Astrocyte of the hippocampus (primary cell): ENCODE results near the gene CHP1.
"Not testable (repeated sequence)": the region's sequence is repeated elsewhere in the genome, so short reads cannot be mapped to it uniquely, and the experiment has no call there.

Source experiments
- DNase-seq: peaks from one replicate; pipeline ENCODE4 v3.0.0; 2011; ENCODE audit warnings: low read depth, low spot score

Gene CHP1

DNA sequence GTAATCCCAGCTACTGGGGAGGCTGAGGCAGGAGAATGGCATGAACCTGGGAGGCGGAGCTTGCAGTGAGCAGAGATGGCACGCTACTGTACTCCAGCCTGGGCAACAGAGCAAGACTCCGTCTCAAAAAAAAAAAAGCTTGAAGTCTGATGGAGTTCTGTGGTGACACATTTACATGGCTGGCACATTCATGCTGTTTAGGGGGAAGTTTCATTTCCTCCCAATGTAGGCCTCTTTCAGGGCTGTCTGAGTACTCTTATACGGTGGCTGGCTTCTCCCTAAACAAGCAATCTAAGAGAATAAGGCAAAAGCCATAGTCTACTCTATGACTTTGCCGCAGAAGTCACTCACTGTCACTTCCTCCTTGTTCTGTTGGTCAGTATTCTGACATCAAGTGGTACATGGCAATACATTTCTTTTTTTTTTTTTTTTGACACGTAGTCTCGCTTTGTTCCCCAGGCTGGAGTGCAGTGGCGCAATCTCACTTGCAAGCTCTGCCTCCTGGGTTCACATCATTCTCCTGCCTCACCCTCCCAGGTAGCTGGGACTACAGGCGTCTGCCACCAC lies 60.1 kb downstream of the CHP1 start:
- no peak for DNase-seq

- no peak for DNase-seq
These were observed 61.5 kb downstream of the CHP1 start for GRCh38 chr15:41292521-41292920.

GRCh38 chr15:41301139-41301538 lies 70.1 kb downstream of the CHP1 start:
- not testable (repeated sequence) for DNase-seq

DNA sequence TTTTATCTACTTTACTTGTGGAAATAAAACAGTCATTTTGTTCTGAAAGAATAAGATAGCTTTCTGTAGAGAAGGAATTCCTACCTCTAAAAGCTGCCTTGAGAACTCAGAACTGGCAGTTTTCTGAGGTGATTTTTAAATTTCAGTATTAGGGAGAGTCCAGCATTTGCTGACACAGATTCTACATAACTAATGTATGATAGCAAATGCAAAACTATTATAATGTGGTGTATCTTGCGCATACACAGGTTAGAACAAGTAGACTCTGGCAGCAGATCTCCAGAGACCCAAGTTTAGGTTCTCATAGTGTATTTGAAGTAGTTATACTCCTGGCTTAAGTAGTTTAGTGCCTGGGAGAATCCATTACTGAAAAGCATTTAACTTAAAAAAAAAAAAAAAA lies 70.5 kb downstream of the CHP1 start:
- no peak for DNase-seq

- no peak for DNase-seq
These were observed 73.2 kb downstream of the CHP1 start for GRCh38 chr15:41304149-41304770.

DNA sequence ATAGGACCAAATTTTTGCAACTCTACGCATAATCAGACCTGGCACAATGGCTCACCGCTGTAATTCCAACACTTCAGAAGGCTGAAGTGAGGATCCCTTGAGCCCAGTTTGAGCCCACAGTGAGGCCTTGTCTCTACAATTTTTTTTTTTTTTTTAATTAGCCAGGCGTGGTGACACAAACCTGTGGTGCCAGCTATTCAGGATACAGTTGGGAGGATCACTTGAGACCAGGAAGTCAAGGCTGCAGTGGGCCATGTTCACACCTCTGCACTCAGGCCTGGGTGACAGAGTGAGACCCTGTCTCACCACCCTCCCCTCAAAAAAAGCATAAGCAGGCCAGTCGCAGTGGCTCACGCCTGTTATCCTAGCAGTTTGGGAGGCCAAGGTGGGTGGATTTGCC lies 76.6 kb downstream of the CHP1 start:
- no peak for DNase-seq

GRCh38 chr15:41309226-41309905 lies 78.3 kb downstream of the CHP1 start:
- no peak for DNase-seq

DNA sequence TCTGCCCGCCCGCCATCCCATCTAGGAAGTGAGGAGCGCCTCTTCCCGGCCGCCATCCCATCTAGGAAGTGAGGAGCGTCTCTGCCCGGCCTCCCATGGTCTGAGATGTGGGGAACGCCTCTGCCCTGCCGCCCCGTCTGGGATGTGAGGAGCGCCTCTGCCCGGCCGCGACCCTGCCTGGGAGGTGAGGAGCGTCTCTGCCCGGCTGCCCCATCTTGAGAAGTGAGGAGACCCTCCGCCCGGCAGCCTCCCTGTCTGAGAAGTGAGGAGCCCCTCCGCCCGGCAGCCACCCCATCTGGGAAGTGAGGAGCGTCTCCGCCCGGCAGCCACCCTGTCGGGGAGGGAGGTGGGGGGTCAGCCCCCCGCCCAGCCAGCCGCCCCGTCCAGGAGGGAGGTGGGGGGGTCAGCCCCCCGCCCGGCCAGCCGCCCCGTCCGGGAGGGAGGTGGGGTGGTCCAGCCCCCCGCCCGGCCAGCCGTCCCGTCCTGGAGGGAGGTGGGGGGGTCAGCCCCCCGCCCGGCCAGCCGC lies 89.8 kb downstream of the CHP1 start:
- not testable (repeated sequence) for DNase-seq

GRCh38 chr15:41323611-41324010 lies 92.5 kb downstream of the CHP1 start:
- no peak for DNase-seq

DNA sequence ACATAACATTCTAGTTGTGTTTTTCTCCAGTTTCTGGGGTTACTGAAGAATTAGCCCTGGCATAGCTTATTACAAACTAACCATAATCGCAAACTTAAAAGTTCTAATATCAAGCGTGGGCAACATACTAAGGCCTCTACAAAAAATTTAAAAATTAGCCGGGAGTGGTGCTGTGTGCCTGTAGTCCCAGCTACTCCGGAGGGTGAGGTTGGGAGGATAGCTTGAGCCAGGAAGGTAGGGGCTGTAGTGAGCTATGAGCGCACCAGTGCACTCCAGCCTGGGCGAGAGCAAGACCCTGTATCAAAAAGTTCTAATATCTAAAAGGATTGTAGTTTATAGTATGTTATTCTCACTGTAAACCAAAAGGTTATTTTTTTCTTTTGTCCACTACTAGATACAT lies 100.2 kb downstream of the CHP1 start:
- DNase-seq: no peak
